SK-N-MC (cell line): ENCODE measurements around the gene PSMC3.
A peak's percentile ranks its signal among the peaks of the same experiment; 100 is the strongest.
"Not testable (repeated sequence)": the region's sequence is repeated elsewhere in the genome, so short reads cannot be mapped to it uniquely, and the experiment has no call there.

Experiments
- DNase-seq: peaks from one replicate; pipeline ENCODE4 v3.0.0-alpha.2; 2011; ENCODE audit warnings: low read depth, low spot score
- H3K27ac ChIP-seq: fragments of 200-600 bp; sonication (generic); 2 replicates; pipeline ENCODE4 v1.5.1; 2016; ENCODE audit warnings: mixed run types
- H3K36me3 ChIP-seq: fragments of 200-600 bp; sonication (generic); 2 replicates; pipeline ENCODE4 v1.6.1; 2017; ENCODE audit warnings: antibody characterized with exemption, low read length, mixed read lengths; ENCODE audit not compliant: insufficient read depth
- H3K4me3 ChIP-seq: fragments of 200-600 bp; sonication (generic); 2 replicates; pipeline ENCODE4 v1.5.1; 2016
- H3K9ac ChIP-seq: fragments of 200-600 bp; sonication (generic); 2 replicates; pipeline ENCODE4 v1.8.0; 2017; ENCODE audit warnings: mixed run types, mixed read lengths; ENCODE audit not compliant: insufficient read length
- H3K9me3 ChIP-seq: fragments of 200-600 bp; sonication (generic); 2 replicates; pipeline ENCODE4 v1.6.1; 2017; ENCODE audit warnings: low read depth, mild to moderate bottlenecking, antibody characterized with exemption, low read length, moderate library complexity, mixed read lengths
- EZH2 ChIP-seq: fragments of 200-600 bp; sonication (generic); IDR thresholded peaks from one replicate; pipeline ENCODE4 v1.6.1; 2017; ENCODE audit warnings: antibody characterized with exemption
- FOXP2 ChIP-seq: optimal IDR thresholded peaks from 2 replicates; pipeline ENCODE3; 2011; ENCODE audit warnings: mild to moderate bottlenecking, moderate library complexity; ENCODE audit not compliant: insufficient read depth; ENCODE audit errors: extremely low read length, control extremely low read depth
- POLR2AphosphoS5 ChIP-seq: IDR thresholded peaks from 2 replicates; pipeline ENCODE4 v1.6.1; 2012; ENCODE audit warnings: mild to moderate bottlenecking, low read depth, low read length, borderline replicate concordance

Gene PSMC3

GRCh38 chr11:47464483-47464882, 38.2 kb upstream of the PSMC3 start:
- DNase-seq = no peak
- no peak overlapping the region for H3K9ac ChIP-seq
- no peak overlapping the region for H3K4me3 ChIP-seq
- no peak for TF ChIP-seq FOXP2
- no peak for TF ChIP-seq EZH2
- TF ChIP-seq POLR2AphosphoS5 = no peak
- no peak overlapping the region for H3K27ac ChIP-seq
- peaks cover 45% of the 10 kb centered on the region for H3K36me3 ChIP-seq
- H3K9me3 ChIP-seq = no peaks in the 10 kb centered on the region

- no peak for DNase-seq
- Histone ChIP-seq H3K36me3 (peaks cover 24% of the 10 kb centered on the region), H3K27ac (0 out of 2 replicates have a peak overlapping the region, but pooled peaks have one; percentile 3), H3K4me3 (no peak overlapping the region), H3K9me3 (no peaks in the 10 kb centered on the region), H3K9ac (no peak overlapping the region)
- TF ChIP-seq FOXP2 = no peak
- no peak for TF ChIP-seq POLR2AphosphoS5
- TF ChIP-seq EZH2 = no peak
Observed at GRCh38 chr11:47461876-47462275, 35.6 kb upstream of the PSMC3 start.

GRCh38 chr11:47460571-47461235, 34.5 kb upstream of the PSMC3 start:
- TF ChIP-seq POLR2AphosphoS5 (0 out of 2 replicates have a peak, but pooled peaks have one; percentile 13), EZH2 (no peak)
- H3K36me3 ChIP-seq = peaks cover 23% of the 10 kb centered on the region
- H3K27ac ChIP-seq = no peak overlapping the region
- H3K4me3 ChIP-seq = no peak overlapping the region
- no peak for DNase-seq
- no peak overlapping the region for H3K9ac ChIP-seq
- no peaks in the 10 kb centered on the region for H3K9me3 ChIP-seq

DNA sequence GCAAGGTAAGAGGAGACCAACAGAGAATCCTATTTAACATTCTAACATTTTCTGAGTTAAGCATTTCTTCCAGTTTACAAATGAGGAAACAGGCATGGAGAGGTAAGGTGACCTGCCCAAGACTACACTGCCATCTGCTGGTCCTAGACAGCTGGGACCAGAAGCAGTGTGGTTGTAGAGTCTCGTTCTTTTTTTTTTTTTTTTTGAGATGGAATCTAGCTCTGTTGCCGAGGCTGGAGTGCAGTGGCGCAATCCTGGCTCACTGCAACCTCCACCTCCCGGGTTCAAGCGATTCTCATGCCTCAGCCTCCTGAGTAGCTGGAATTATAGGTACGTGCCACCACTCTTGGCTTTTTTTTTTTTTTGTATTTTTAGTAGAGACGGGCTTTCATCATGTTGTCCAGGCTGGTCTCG, 28.0 kb upstream of the PSMC3 start:
- not testable (repeated sequence) for H3K4me3 ChIP-seq, H3K9ac ChIP-seq, H3K36me3 ChIP-seq, H3K27ac ChIP-seq, H3K9me3 ChIP-seq
- DNase-seq = peak; percentile 35

DNA sequence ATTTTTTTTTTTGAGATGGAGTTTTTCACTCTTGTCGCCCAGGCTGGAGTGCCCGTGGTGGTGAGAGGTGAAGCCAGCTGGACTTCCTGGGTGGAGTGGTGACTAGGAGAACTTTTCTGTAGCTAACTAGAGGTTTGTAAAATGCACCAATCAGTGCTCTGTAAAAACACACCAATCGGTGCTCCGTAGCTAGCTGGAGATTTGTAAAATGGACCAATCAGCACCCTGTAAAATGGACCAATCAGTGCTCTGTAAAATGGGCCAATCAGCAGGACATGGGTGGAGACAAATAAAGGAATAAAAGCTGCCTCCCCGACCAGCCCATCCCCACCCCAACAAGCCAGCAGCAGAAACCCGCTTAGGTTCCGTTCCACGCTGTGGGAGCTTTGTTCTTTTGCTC, 27.1 kb upstream of the PSMC3 start:
- Histone ChIP-seq H3K9ac (no peak overlapping the region), H3K4me3 (no peak overlapping the region), H3K9me3 (no peaks in the 10 kb centered on the region), H3K36me3 (no peaks in the 10 kb centered on the region), H3K27ac (no peak overlapping the region)
- no peak for DNase-seq
- TF ChIP-seq EZH2 (no peak), FOXP2 (no peak), POLR2AphosphoS5 (no peak)

GRCh38 chr11:47451990-47452389, 25.8 kb upstream of the PSMC3 start:
- no peak for TF ChIP-seq EZH2
- TF ChIP-seq POLR2AphosphoS5 = no peak
- TF ChIP-seq FOXP2 = no peak
- H3K4me3 ChIP-seq = no peak overlapping the region

GRCh38 chr11:47451436-47451835, 25.2 kb upstream of the PSMC3 start:
- TF ChIP-seq POLR2AphosphoS5 = no peak
- TF ChIP-seq FOXP2 = no peak
- no peak for TF ChIP-seq EZH2
- no peaks in the 10 kb centered on the region for H3K9me3 ChIP-seq
- H3K36me3 ChIP-seq = no peaks in the 10 kb centered on the region
- no peak overlapping the region for H3K9ac ChIP-seq
- DNase-seq = no peak
- H3K27ac ChIP-seq = no peak overlapping the region
- H3K4me3 ChIP-seq = no peak overlapping the region

More at GRCh38 chr11:47451990-47452389, 25.8 kb upstream of the PSMC3 start:
- H3K36me3 ChIP-seq = no peaks in the 10 kb centered on the region
- H3K9ac ChIP-seq = no peak overlapping the region
- H3K9me3 ChIP-seq = no peaks in the 10 kb centered on the region
- DNase-seq = no peak
- H3K27ac ChIP-seq = no peak overlapping the region

GRCh38 chr11:47449541-47449940, 23.3 kb upstream of the PSMC3 start:
- Histone ChIP-seq H3K9me3 (no peaks in the 10 kb centered on the region), H3K36me3 (no peaks in the 10 kb centered on the region), H3K9ac (no peak overlapping the region), H3K27ac (no peak overlapping the region), H3K4me3 (no peak overlapping the region)
- no peak for DNase-seq
- TF ChIP-seq FOXP2 (no peak), POLR2AphosphoS5 (no peak), EZH2 (no peak)

- Histone ChIP-seq H3K27ac (no peak within 1 kb of the TSS), H3K4me3 (no peak within 1 kb of the TSS), H3K9me3 (no peaks in the 10 kb centered on the region), H3K36me3 (no peaks in the 10 kb centered on the region), H3K9ac (no peak within 1 kb of the TSS)
- TF ChIP-seq FOXP2 = no peak
- no peak for DNase-seq
Observed at GRCh38 chr11:47448566-47449427, 22.6 kb upstream of the PSMC3 start, which contains the start of gene RAPSN. TSS of gene RAPSN (minus strand) at chr11:47449136. CDS start at chr11:47448964, 172 bp downstream.
